Body of pancreas (tissue), 4 donors: ENCODE results near the gene RASSF8. TPM values are rescaled to one million over a fixed set of nuclear protein-coding genes. Genes with fewer than 3 reads are reported as not detected.

Source experiments
- ATAC-seq: fragments of 150-250 bp; one replicate; pipeline ENCODE4 v1.9.1; 2016
- DNase-seq, 4 donors: peaks; one replicate each; pipeline ENCODE4 v3.0.0-alpha.2; 2019
- H3K27ac ChIP-seq, 4 donors: fragments of 200-600 bp; sonication (generic); 1 replicate in 3 of 4; 2 replicates in 1 of 4; pipeline versions ENCODE4 v1.5.1 to v1.6.1; 2016 to 2019; ENCODE audit warnings: mild to moderate bottlenecking in 1 of 4, mixed read lengths in 1 of 4, moderate library complexity in 1 of 4
- H3K27me3 ChIP-seq, 2 donors: fragments of 200-600 bp; sonication (generic); one replicate each; pipeline ENCODE4 v1.6.0; 2016; ENCODE audit warnings: mild to moderate bottlenecking in 1 of 2
- H3K36me3 ChIP-seq, 2 donors: fragments of 200-600 bp; sonication (generic); replicated peaks in 1 of 2; 2 replicates each; pipeline ENCODE4 v1.5.1; 2016; ENCODE audit warnings: low read depth in 2 of 2; ENCODE audit not compliant: insufficient read depth in 1 of 2
- H3K4me1 ChIP-seq: fragments of 200-600 bp; sonication (generic); one replicate; pipeline ENCODE4 v1.6.0; 2016
- H3K4me3 ChIP-seq, 2 donors: fragments of 200-600 bp; sonication (generic); 1 replicate in 1 of 2; 2 replicates in 1 of 2; pipeline ENCODE4 v1.5.1; 2016 to 2019
- H3K9me3 ChIP-seq, 3 donors: fragments of 200-600 bp; sonication (generic); 1 replicate in 2 of 3; 2 replicates in 1 of 3; pipeline ENCODE4 v1.5.1; 2016
- CTCF ChIP-seq, 7 experiments: fragments of 450-650 bp in 4 of 7; fragments of 200-600 bp in 3 of 7; sonication (generic) in 3 of 7; IDR thresholded peaks; one replicate each; pipeline ENCODE4 v1.5.1; 2016 to 2019; ENCODE audit warnings: antibody characterized with exemption in 7 of 7
- POLR2A ChIP-seq, 3 donors: fragments of 450-650 bp; IDR thresholded peaks; one replicate each; pipeline ENCODE4 v1.6.1; 2016; ENCODE audit warnings: antibody characterized with exemption in 3 of 3, mild to moderate bottlenecking in 2 of 3
- WGBS, 2 donors: methylation state at CpG; one replicate each; pipeline ENCODE4 v1.1.5; 2017; 5-methylcytosine and 5-hydroxymethylcytosine counted together
- intact Hi-C: fragments of 100-400 bp; cut with DNase I; formaldehyde crosslinking; loops from one replicate; pipeline ENCODE4 v1.15.1; 2023
- total RNA-seq, 2 donors: library from RNA; depleted of rRNA; stranded (reverse); fragments of >200 nt; gene quantifications; one replicate each; pipeline ENCODE4 v1.1.0, GENCODE V29; 2016

The RASSF8 gene
- total RNA-seq: 10 to 100 TPM; 15.8 to 19.1 TPM

GRCh38 chr12:25958428-25959070 is at the start of gene RASSF8:
TSS of gene RASSF8 (plus strand) at chr12:25958682. CDS start at chr12:26055344, 96,662 bp downstream.
- ATAC-seq: peak; percentile 92
- Histone ChIP-seq H3K36me3 (no peaks in the 10 kb centered on the region), H3K4me1 (peaks cover 12% of the 10 kb centered on the region), H3K27ac (peak within 1 kb of the TSS; percentile 57 to 93 (median 86)), H3K9me3 (no peaks in the 10 kb centered on the region), H3K27me3 (no peaks in the 10 kb centered on the region), H3K4me3 (peak within 1 kb of the TSS; percentile 66 to 87)
- 0% methylated on average over 70 of the region's 113 CpGs; no CpG with 5 or more reads in 1 of the 2 donors for WGBS, 2 donors
- DNase-seq: peak; percentile 74 to 84 (median 77)
- intact Hi-C loops: no loop called here
- TF ChIP-seq POLR2A (IDR thresholded peaks at IDR 0.05): no peak
- peak in 1 of 7 experiments; percentile 7 for TF ChIP-seq CTCF (IDR thresholded peaks at IDR 0.05)

- Histone ChIP-seq H3K27ac (no peak overlapping the region), H3K4me1 (no peaks in the 10 kb centered on the region), H3K4me3 (no peak overlapping the region), H3K27me3 (no peaks in the 10 kb centered on the region), H3K36me3 (no peaks in the 10 kb centered on the region), H3K9me3 (no peaks in the 10 kb centered on the region)
- intact Hi-C loops: no loop called here
- 69 to 82% methylated on average over 2 of the region's 2 CpGs for WGBS, 2 donors
- no peak for DNase-seq
- ATAC-seq: no peak
- no peak for TF ChIP-seq POLR2A (IDR thresholded peaks at IDR 0.05)
- TF ChIP-seq CTCF (IDR thresholded peaks at IDR 0.05): no peak
Observed at GRCh38 chr12:25914551-25914950, 43.9 kb upstream of the RASSF8 start.

GRCh38 chr12:25924491-25925001 is 33.9 kb upstream of the RASSF8 start:
- H3K27me3 ChIP-seq: no peaks in the 10 kb centered on the region
- WGBS, 2 donors: 58 to 70% methylated on average over 7 of the region's 7 CpGs

GRCh38 chr12:25925064-25925463 is 33.4 kb upstream of the RASSF8 start:
- Histone ChIP-seq H3K4me3 (no peak overlapping the region), H3K36me3 (no peaks in the 10 kb centered on the region), H3K9me3 (no peaks in the 10 kb centered on the region), H3K27ac (no peak overlapping the region), H3K27me3 (no peaks in the 10 kb centered on the region), H3K4me1 (no peaks in the 10 kb centered on the region)
- ATAC-seq (no peak), DNase-seq (no peak)
- intact Hi-C loops: no loop called here
- WGBS, 2 donors: 76 to 91% methylated on average over 7 of the region's 7 CpGs
- TF ChIP-seq CTCF (IDR thresholded peaks at IDR 0.05): no peak
- TF ChIP-seq POLR2A (IDR thresholded peaks at IDR 0.05): no peak

More at GRCh38 chr12:25924491-25925001, 33.9 kb upstream of the RASSF8 start:
- no peak for TF ChIP-seq CTCF (IDR thresholded peaks at IDR 0.05)
- no peak for TF ChIP-seq POLR2A (IDR thresholded peaks at IDR 0.05)
- Histone ChIP-seq H3K4me1 (no peaks in the 10 kb centered on the region), H3K36me3 (no peaks in the 10 kb centered on the region), H3K4me3 (no peak overlapping the region), H3K27ac (no peak overlapping the region), H3K9me3 (no peaks in the 10 kb centered on the region)
- DNase-seq (no peak), ATAC-seq (no peak)
- intact Hi-C loops: no loop called here

- WGBS, 2 donors: 59 to 68% methylated on average over 5 of the region's 5 CpGs
- Histone ChIP-seq H3K9me3 (no peaks in the 10 kb centered on the region), H3K27me3 (no peaks in the 10 kb centered on the region), H3K27ac (no peak overlapping the region), H3K4me1 (no peaks in the 10 kb centered on the region), H3K4me3 (no peak overlapping the region), H3K36me3 (no peaks in the 10 kb centered on the region)
- intact Hi-C loops: no loop called here
- no peak for DNase-seq
- ATAC-seq: no peak
- TF ChIP-seq POLR2A (IDR thresholded peaks at IDR 0.05) (no peak), CTCF (IDR thresholded peaks at IDR 0.05) (no peak)
Observed at GRCh38 chr12:25926536-25926935, 31.9 kb upstream of the RASSF8 start.
